HUDEP-2 (cell line): ENCODE results near the gene SNTG2.

Experiments used
- DNase-seq, 76 experiments: peaks; one replicate each; lab custom pipeline; 2025; ENCODE audit not compliant: unreplicated experiment in 76 of 76; lab: John Stamatoyannopoulos, UW

SNTG2 gene

DNA sequence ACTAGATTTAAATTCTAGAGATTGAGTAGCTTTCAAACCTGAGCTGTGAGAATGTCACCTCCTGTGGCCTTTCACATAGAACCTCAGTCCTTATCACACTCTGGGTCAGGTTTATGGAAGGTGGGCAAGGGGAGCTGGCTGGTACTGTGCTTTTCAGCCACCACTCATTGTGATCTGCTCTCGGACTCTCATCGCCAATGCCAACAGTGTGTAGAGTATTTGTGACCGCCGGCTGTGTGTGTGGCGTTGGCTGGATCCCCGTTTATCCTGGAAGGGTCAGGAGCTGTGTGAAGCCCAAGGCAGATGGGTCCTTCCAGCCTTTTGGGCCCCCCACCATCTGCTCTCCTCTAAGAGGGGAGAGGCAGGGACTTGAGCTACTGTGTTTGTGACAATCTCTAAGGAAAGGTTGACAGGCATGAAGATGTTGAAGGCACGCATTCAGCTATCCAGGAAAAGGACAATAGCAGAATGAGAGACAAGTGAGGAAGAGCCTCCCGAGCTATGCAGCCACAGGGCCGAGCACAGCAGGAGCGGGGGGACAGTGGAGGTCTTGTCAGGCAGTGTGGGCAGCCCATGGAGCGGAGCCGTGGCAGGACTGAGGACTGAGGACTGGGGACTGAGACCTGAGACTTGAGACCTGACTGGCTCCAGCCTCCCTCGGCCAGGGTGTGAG, 355.5 kb downstream of the SNTG2 start:
- DNase-seq = no peak

DNA sequence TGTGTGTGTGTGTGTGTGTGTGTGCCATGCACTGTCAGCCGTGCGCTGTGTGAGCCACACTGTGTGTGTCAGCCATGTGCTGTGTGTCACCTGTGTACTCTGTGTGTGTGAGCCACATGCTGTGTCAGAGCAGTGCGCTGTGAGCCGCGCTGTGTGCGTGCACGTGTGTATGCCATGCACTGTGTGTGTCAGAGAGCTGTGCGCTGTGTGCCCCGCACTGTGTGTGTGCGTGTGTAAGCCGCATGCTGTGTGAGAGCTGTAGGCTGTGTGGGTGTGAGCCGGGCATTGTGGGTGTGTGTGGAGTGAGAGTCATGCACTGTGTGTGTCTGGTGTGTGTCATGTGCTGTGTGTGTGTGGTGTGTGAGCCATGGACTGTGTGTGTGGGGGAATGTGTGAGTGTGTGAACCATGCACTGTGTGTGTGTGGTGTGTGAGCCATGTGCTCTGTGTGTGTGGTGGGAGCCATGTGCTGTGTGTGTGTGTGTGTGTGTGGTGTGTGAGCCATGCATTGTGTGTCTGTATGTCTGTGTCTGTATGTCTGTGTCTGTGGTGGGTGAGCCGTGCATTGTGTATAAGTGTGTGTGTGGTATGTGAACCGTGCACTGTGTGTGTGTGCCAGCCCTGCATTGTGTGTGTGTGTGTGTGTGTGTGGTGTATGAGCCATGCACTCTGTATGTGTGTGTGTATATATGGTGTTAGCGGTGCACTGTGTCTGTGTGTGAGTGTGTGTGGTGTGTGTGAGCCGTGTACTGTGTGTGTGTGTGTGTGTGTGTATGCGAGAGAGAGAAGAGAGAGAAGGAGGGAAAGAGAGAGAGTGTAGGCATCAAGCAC, 356.3 kb downstream of the SNTG2 start:
- DNase-seq = no peak

DNA sequence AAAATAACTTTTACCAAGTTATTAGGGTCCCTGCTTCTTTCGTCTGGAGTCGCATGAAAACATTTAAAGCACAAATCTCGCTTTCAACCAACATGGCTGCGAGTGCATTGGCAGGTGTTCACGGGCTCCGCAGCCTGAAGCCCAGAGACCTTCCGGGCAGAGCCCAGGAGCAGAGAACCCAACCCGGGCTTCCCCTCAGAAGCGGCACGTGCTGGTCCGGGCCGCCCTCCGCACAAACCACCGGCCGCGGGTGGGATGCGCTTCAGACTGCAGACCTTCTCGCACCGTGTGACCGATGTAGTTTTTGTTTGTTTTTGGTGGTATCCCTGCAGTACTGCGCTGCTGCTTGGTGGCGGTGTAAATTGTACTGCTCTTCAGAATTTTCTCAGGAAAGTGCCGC, 357.0 kb downstream of the SNTG2 start:
- DNase-seq = no peak

DNA sequence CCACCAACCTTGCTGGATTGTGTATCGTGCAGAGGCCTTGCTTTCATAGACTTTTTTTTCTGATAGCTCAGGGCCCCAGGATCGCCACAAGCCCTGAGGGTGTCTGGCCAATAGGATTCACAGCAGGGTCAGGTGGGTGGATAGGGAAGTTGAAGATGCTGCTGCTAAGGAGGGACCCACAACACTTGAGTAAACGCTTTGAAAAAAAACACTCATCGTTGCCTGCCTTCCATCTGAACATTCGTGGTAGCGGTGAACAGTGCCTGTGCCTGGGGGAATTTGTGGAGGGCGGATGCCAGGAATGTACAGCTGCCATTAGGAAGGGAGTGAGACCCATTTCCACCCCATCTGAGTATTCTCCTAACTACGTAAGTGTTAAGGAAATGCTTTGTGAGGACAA, 358.0 kb downstream of the SNTG2 start:
- no peak for DNase-seq

DNA sequence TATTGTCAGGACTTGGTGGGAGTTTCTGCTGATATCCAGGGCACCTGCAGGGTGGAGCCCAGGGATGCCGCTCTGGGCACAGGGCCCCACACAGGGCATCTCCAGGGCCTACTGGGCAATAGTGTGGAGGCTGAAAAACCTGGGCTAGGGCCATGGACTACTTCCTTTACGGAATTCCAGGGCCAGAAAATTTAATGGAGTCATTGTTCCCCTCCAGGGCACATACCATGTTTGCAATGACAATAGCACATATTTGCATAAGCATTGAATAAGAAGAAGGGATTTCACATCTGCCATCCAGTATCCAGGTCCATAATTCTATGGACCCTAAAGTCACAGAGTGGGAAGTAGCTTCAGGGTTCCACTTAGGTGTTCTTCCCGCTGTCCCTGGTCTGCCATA, 358.9 kb downstream of the SNTG2 start:
- no peak for DNase-seq

DNA sequence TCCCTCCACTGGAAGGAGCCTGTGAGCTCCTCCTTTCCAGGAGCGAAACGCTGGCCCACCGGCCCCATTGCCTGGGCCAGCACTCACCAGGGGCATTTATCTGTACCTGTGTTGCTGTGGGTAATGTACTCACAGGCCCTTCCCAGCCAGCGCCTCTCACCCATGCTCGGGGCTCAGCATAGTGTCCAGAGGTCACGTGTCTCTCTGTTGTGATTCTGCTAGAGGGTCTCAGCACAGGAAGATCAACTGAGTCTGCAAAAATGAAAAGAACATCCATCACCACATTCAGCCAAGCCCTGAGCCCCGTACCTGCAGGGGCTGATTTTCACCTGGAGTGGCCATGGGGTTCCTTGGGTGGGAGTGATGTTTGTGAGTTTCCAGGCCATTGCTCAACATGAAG, 359.6 kb downstream of the SNTG2 start:
- no peak for DNase-seq

DNA sequence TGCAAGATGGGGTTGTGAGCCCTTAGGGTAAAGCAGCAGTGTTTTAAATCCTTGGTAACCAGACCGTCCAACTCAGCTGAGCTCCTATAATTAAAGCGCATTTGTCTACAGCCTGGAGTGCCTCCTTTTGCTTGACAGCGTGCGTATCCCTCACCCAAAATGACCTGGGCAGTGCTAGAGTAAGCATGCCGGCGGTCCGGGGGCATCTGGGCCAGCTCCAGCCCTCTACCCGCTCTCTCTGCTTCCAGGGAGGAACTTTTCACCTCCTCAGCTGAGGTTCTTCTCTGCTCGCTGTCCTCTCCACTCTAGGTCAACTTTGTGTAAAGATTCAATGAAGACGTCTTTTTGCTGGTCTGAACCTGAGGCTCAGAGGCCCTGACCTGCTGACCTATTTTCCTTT, 360.2 kb downstream of the SNTG2 start:
- no peak for DNase-seq

DNA sequence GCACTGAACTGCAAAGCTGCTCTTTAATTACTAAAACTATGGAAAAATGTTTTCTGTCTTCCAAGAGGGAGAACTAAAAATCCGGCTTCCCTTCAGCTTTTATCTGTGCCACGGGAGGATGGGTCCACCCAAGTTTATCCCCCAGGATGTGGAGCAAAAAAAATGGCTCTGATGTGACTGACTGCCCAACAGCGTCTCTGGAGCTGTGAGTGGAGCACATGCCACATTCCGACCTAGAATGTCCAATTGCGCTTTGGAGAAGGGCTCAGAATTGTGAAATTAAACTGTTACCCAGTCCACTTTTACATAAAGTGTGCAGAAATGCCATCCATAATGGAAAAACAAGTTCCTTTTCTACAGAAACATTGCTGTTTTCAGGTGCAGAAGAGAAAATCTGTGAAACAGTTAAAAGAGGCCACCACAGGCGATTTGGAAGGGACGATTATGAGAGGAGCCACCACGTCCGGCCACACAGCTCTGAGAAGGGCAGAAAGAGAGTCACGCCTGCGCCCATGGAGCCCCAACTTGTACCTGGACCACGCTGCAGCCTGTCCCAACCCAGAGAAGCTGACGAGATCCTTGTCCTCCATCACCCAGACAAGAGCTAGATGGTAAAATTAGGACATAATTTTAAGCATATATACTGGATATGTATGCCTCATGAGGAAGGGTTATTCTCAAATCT, 362.7 kb downstream of the SNTG2 start:
- no peak for DNase-seq

DNA sequence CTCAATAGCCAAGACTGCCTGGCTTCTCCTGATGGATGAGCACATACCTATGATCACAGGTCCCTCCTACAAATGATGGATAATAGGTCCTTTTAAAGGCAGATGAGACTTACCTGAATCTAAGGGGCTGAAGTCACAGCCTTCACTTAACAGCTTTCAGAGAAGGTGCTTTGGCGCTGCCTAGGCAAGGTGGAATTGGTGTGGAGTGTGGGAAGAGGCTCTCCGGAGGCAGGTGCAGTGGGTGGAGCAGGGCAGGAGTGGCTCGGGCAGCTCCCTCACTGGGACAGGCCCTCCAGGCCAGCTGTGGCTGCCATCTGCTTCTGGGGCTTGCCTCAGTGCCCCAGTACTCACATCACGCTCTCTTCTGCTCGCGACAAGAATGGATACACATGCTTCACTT, 363.6 kb downstream of the SNTG2 start:
- no peak for DNase-seq

DNA sequence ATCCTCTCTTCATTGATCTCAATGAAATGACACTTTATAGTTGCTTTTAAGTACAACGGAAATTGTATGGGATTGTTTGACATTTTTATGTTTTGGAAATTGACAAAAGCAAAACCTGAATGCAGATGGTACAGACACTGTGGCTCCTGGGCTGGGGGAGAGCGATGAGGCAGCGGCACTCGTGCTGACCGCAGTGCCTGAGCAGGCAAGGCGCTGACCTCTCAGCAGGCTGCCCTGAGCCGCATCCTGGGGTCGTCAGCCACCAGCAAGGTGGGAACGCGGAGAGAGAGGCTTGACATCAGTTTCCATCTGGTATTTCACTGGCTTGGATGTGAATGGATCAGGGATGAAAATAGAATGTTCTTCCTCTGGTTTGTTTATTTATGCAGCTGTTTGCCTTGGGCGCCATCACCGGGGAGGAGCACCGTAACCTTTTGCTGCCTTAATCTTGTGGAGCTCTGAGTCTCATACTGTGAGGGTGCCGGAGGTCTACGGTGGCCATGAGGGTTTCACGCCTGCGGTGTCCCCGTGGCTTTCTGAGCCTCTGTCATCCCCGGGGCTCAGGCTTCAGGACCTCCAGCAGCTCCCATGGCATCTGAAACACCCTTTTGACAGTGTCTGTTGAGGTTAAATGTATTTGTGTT, 367.8 kb downstream of the SNTG2 start:
- DNase-seq = no peak

DNA sequence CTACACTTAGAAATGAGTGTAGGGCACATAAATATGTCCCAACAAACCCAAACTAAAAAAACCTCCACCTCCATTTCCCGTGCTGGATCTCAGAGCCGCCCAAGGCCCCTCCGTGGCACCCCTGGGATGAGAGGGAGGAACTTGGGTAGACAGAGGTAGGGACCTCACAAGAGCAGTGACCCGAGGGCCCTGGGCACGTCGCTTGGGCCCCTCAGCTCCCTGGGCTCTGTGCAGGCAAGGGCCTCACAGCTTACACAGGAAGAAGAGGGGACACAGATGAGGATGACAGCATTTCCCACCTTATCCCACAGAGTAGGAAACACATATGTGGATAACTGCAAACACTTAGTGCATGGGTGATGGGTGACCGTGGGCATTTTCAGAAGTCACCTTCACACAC, 368.7 kb downstream of the SNTG2 start:
- DNase-seq = no peak

DNA sequence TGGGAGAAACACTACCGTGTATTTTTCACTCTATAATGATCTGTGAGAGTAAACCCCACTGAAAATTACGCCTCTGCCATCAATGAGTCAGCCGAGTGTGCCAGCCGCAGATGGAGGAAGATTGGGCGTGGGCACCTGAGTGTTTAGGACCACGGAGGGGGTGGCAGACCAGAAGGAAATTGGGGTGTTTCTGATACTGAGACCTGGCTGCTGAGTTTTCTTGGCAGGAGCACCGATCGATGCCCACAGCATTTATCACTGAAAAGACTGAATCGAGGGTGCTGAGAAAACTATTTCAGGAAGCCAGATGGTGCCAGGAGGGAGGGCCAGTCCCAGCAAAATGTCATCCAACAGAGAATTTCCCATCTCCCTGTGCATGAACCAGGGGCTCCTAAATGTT, 370.7 kb downstream of the SNTG2 start:
- no peak for DNase-seq

DNA sequence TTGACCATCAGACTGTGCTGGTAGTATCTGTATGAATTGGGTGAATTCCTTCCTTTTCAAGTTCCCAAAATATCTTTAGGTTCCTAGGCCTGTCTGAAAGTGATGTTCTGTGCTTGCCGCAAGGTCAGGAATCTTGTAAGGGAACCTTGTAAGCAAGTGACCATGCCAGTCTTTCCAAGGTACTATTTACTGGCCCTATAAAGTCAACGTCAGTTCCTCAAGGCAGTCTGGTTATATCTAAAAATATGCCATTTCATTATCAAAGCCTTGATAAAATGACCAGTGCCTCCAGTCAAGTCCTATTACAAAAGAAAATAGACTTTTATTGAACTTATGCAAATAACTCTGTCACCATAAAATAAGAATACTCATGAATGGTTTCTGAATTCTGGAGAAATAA, 374.2 kb downstream of the SNTG2 start:
- no peak for DNase-seq

DNA sequence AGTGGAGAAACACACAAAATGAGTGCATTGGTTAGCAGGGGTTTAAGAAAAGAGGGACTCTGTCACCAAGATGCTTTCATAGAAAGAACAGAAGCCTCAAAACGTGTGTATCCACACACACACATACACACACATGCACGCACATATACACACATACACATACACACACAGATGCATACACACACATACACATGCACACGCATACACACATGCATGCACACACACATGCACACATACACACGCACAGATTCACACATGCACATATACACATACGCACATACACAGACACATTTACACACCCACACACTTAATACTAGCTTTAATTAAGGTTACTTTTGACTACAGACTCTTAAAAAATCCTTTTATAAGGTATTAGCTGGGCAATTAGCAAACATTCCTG, 378.0 kb downstream of the SNTG2 start:
- DNase-seq = no peak

DNA sequence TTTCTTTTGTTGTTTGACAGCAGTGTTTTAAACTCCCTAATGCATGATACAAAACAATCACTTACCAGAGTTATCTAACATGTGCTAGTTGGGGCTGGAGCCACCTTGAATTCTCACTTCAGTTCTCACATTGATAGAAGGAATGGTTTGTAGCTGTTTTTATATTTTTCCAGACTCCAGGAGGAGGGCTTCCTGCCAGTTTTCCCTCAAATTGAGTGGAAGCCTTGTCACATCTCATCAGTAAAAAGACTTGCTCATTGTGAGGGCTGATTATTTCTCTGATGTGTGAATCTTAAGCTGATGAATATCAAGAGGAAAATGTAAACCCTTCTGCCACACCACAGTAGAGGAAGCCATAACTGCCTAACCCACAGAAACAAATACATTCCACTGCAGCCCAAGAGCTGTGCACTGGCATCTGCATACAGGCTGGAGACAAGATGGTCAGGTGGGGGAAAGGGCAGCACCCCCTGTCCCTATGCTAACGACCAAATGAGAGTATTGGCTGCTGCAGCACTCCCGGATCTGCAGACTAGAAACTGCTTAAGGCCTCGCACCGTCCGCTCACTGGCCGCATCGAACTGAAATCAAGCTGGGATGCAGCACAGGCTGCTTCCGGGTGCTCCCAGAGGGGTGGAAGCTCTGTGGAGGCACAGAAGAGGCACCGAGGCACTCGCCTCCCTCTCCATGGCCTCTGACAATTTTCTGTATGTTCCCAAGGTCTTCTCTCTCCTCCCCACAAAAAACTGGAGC, 388.9 kb downstream of the SNTG2 start:
- no peak for DNase-seq

DNA sequence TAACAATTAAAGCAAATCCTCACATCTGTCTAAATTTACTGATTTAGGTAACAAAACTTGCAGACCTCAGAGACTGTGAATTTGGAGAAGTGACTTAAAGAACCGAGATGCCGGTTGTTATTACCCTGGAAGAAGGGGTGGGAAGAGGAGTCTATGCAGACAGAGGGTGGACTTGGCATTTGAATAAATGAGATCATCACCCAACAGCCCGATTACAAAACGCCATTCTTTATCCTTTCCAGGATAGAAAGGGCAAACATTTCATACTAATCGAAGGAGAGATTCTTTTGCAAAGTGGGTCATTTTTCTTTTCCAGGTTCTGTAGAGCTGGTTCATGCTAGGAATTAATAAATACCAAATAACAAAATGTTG, 389.5 kb downstream of the SNTG2 start:
- DNase-seq = no peak

DNA sequence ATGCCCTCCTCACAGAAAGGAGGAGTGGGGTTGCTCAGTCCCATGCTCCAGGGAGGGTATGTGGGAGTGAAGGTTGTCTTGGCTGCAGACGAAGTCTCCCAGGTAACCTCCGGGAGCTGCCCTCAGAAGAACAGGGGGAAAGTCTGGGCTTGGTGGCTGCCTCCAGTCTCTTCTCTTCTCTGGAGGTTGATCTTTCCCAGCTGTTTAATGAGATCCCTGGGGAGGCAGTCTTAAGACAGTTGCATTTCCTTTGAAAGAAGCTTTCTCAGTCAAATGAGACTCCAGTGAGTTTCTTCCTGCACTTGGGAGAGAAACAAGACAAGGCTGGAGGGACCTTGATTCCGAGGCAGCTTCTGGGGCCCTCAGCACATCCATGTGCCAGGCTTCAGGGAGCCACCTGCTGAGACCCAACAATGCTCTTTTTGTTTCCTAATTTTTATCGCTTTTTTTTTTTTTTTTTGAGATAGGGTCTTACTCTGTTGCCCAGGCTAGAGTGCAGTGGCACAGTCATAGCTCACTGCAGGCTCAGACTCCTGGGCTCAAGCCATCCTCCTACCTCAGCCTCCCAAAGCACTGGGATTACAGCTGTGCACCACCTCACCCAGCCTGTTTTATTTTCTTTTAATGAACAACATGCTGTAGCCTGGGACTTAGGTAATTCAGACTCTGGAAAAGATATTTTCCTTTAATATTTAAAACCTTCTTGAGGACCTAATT, 390.9 kb downstream of the SNTG2 start:
- no peak for DNase-seq

DNA sequence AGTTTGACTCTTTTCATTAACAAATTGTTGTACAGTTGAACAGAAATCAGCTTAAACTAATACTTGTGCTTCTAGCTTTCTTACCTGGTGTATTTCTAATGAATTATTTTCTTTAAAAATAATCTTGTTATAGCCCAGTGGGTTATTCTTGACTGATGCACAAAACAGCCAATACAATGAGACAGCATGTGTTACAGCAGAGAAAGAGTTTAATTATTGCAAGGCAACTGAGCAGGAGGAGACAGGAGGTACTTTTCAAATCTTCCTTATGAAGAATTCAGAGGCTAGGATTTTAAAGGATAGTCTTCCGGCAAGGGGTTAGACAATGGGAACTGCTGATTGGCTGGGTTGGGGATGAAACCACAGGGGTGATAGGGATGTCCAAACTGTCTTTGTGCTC, 398.1 kb downstream of the SNTG2 start:
- no peak for DNase-seq

DNA sequence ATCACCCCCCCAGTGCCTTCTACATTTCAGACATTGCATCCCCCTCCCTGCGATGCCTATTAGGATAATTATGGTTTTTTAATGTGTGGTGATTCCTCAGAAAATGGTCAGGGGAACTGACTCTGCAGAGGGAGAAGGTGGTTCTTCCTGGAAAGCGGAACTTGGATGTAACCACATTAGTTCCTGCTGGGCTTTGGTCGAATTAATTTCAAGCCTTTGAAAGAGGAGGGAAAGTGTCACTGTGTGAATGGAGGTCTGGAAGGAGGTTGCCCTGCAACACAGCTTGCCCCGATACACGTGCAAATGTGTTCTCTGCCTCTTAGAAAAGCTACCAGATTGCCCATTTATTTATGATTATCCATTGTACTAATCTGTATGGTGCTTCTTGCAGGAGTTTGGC, 399.5 kb downstream of the SNTG2 start:
- DNase-seq = no peak

DNA sequence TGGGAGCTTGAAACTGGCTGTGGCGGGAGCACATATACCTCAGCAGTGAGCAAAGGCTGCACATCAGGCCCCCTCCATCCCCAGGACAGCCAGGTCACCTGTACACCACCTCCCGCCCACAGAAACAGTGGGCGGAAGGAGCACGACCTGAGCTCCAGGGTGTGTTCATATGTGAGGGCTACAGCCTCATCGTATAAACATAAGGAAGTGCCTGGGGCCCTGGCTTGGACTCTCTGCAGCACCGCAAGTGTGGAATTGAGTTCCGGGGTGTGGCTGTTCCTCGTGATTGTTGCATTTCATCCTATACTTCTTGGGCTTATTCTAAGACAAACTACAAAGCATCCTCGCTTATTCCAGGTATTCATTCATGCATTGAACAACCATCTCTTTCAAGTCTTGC, 402.5 kb downstream of the SNTG2 start:
- no peak for DNase-seq
